Spleen (tissue), 7 donors: ENCODE measurements around the gene ANXA10.

ENCODE experiments used
- POLR2AphosphoS5 ChIP-seq, 3 donors: sonication (generic); formaldehyde crosslinking; IDR thresholded peaks; one replicate each; pipeline ENCODE4 v1.5.1; 2017; ENCODE audit warnings: antibody characterized with exemption in 3 of 3
- TF ChIP-seq, protein P1 (sequence below), 11 experiments: fragments of 200-600 bp in 7 of 11; fragments of 450-650 bp in 4 of 11; sonication (generic) in 4 of 11; IDR thresholded peaks in 8 of 11; conservative IDR thresholded peaks in 3 of 11; 1 replicate in 7 of 11; 2 replicates in 4 of 11; pipeline versions ENCODE4 v1.4.0 to v1.8.0; 2016 to 2021; ENCODE audit warnings: antibody characterized with exemption in 11 of 11, inconsistent platforms in 4 of 11, mild to moderate bottlenecking in 1 of 11
- donor health status: DM: no; HTN: no; CAD: no; lungs with moderate emphysema.
- donor health status: DM: no; HTN: no; CAD: no.
- donor health status: DM: no; HTN: no; CAD: no.

DNA sequence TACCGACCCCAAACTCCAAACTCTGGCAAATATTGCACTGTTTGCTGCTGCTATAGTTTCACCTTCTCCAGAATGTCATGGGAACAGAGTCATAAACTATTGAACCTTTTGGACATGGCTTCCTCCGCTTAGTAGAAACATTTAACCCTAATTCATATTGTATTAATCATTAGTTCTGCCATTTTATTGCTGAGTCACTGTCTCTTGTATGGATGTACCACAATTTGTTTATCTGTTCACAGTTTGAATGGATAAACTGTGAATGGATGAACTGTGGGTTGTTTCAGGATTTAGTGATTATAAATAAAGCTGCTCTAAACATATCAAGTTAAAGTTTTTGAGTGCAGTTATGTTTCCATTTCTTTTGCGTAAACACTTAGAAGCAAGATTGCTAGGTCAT is 10.1 kb downstream of the ANXA10 start:
- no peak for TF ChIP-seq POLR2AphosphoS5 (IDR thresholded peaks at IDR 0.05)
- TF ChIP-seq, protein P1, sequence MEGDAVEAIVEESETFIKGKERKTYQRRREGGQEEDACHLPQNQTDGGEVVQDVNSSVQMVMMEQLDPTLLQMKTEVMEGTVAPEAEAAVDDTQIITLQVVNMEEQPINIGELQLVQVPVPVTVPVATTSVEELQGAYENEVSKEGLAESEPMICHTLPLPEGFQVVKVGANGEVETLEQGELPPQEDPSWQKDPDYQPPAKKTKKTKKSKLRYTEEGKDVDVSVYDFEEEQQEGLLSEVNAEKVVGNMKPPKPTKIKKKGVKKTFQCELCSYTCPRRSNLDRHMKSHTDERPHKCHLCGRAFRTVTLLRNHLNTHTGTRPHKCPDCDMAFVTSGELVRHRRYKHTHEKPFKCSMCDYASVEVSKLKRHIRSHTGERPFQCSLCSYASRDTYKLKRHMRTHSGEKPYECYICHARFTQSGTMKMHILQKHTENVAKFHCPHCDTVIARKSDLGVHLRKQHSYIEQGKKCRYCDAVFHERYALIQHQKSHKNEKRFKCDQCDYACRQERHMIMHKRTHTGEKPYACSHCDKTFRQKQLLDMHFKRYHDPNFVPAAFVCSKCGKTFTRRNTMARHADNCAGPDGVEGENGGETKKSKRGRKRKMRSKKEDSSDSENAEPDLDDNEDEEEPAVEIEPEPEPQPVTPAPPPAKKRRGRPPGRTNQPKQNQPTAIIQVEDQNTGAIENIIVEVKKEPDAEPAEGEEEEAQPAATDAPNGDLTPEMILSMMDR (IDR thresholded peaks at IDR 0.05 in 8 of 11, conservative IDR thresholded peaks at IDR 0.05 in 3 of 11) = no peak
